ENCODE measurements around the gene KISS1R. TPM values are rescaled to one million over a fixed set of nuclear protein-coding genes. Genes with fewer than 3 reads are reported as not detected.

Gene KISS1R
- total RNA-seq, 4 donors from 2014 or later, result 0.45 TPM; not detected in 3

- WGBS, 2 donors, result 85% methylated on average over 4 of the region's 37 CpGs; no CpG with 5 or more reads in 1 of the 2 donors
- Histone ChIP-seq H3K4me1 (peaks cover 0 to 12% (median 0%) of the 10 kb centered on the region in 3 donors), H3K27me3 (no peaks in the 10 kb centered on the region), H3K9me3 (no peaks in the 10 kb centered on the region), H3K27ac (no peak overlapping the region), H3K4me3 (no peak overlapping the region), H3K36me3 (peaks cover 36 to 88% (median 37%) of the 10 kb centered on the region in 3 donors)
- TF ChIP-seq CTCF (IDR thresholded peaks at IDR 0.05) (no peak), POLR2A (IDR thresholded peaks at IDR 0.05) (no peak)
- intact Hi-C loops (cut with DNase I), result no loop called here
- no peak for DNase-seq
Measured at GRCh38 chr19:879711-880438, 37.3 kb upstream of the KISS1R start.

DNA sequence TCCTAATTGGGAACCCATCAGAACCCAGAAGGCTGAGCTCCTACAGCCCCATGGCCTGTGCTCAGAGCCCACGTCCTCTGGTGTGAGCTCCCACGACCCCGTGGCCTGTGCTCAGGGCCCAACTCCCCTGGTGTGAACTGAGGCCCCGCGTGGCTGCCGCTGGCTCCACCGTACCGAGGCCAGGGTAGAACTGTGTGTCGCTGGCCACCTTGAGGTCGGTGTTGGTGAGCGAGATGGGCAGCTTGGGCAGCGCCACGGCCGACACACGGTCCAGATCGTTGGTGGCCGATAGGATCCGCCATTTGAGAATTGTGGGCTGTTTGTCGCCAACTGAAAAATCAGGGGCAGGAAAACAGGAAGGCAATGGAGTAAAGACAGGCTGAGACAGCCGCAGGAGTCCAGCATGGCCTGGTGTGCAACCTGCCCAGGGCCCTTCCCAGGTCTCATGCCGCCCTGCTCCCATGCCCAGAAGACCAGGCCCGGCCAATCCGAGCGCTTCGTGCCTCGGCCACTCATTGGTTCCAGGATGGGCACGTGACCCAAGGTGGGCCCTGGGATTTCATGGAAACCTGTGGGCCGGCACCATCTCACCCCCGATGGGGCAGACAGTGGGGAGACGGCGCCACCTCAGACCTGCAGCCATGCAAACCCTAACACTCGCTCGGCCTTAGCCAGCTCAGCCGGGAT, 35.6 kb upstream of the KISS1R start:
- H3K9me3 ChIP-seq, result no peaks in the 10 kb centered on the region
- H3K27me3 ChIP-seq, result no peaks in the 10 kb centered on the region
- TF ChIP-seq POLR2A (IDR thresholded peaks at IDR 0.05), result no peak
- no peak for TF ChIP-seq CTCF (IDR thresholded peaks at IDR 0.05)
- no peak for DNase-seq
- no peak overlapping the region for H3K27ac ChIP-seq
- WGBS, 2 donors, result 94% methylated on average over 15 of the region's 34 CpGs; no CpG with 5 or more reads in 1 of the 2 donors
- intact Hi-C loops (cut with DNase I), result no loop called here
- peaks cover 0 to 10% (median 0%) of the 10 kb centered on the region in 3 donors for H3K4me1 ChIP-seq
- peaks cover 40 to 88% (median 49%) of the 10 kb centered on the region in 3 donors for H3K36me3 ChIP-seq
- no peak overlapping the region for H3K4me3 ChIP-seq

GRCh38 chr19:882871-883497, 34.1 kb upstream of the KISS1R start:
- 90 to 93% methylated on average over 19 to 25 of the region's 30 CpGs for WGBS, 2 donors
- H3K4me1 ChIP-seq, result peaks cover 0 to 10% (median 0%) of the 10 kb centered on the region in 3 donors
- TF ChIP-seq CTCF (IDR thresholded peaks at IDR 0.05), result no peak
- no peak for TF ChIP-seq POLR2A (IDR thresholded peaks at IDR 0.05)
- no peaks in the 10 kb centered on the region for H3K9me3 ChIP-seq
- peaks cover 33 to 92% (median 47%) of the 10 kb centered on the region in 3 donors for H3K36me3 ChIP-seq
- no peak for DNase-seq
- H3K27ac ChIP-seq, result no peak overlapping the region
- H3K27me3 ChIP-seq, result no peaks in the 10 kb centered on the region
- H3K4me3 ChIP-seq, result no peak overlapping the region
- intact Hi-C loops (cut with DNase I), result no loop called here

GRCh38 chr19:883661-884211, 33.4 kb upstream of the KISS1R start:
- Histone ChIP-seq H3K27me3 (no peaks in the 10 kb centered on the region), H3K9me3 (no peaks in the 10 kb centered on the region), H3K4me1 (peaks cover 0 to 10% (median 0%) of the 10 kb centered on the region in 3 donors), H3K36me3 (peaks cover 33 to 100% (median 47%) of the 10 kb centered on the region in 3 donors), H3K27ac (no peak overlapping the region), H3K4me3 (no peak overlapping the region)
- intact Hi-C loops (cut with DNase I), result no loop called here
- DNase-seq, result no peak
- 54 to 56% methylated on average over 3 to 10 of the region's 22 CpGs for WGBS, 2 donors
- TF ChIP-seq CTCF (IDR thresholded peaks at IDR 0.05) (peak in 4 of 6 experiments; percentile 11 to 72 (median 40)), POLR2A (IDR thresholded peaks at IDR 0.05) (no peak)
